HepG2 (cell line): ENCODE measurements around the gene DRAP1.

Source experiments
- CBFB ChIP-seq: sonication (generic); formaldehyde crosslinking; IDR thresholded peaks from 2 replicates; pipeline ENCODE4 v1.4.0; 2020; ENCODE audit warnings: missing genetic modification reagents
- EP300 ChIP-seq, 3 experiments: sonication (generic) in 1 of 3; formaldehyde crosslinking in 1 of 3; IDR thresholded peaks; 2 replicates each; pipeline versions ENCODE4 v1.5.1 to v1.6.1; 2011 to 2020; ENCODE audit warnings: low read depth in 2 of 3, low read length in 2 of 3, borderline replicate concordance in 1 of 3, improper control_type of control experiment in 1 of 3, mild to moderate bottlenecking in 1 of 3, missing genetic modification reagents in 1 of 3, moderate library complexity in 1 of 3
- POLR2A ChIP-seq, 2 experiments: IDR thresholded peaks; 2 replicates each; pipeline ENCODE4 v1.6.1; 2011; ENCODE audit warnings: low read depth in 2 of 2, low read length in 2 of 2, mild to moderate bottlenecking in 1 of 2, moderate library complexity in 1 of 2; ENCODE audit not compliant: insufficient read depth in 1 of 2
- ZNF274 ChIP-seq: sonication (generic); formaldehyde crosslinking; IDR thresholded peaks from 2 replicates; pipeline ENCODE4 v1.5.1; 2020; ENCODE audit warnings: mild to moderate bottlenecking, missing genetic modification reagents

GRCh38 chr11:65917077-65917433 is 2.2 kb upstream of the DRAP1 start:
- TF ChIP-seq EP300 (IDR thresholded peaks at IDR 0.05; ENCODE audit: low read depth in 2 of 2, low read length in 2 of 2) = no peak
- no peak for TF ChIP-seq EP300 (CRISPR knock-in tag; IDR thresholded peaks at IDR 0.05; ENCODE audit: borderline replicate concordance)
- no peak for TF ChIP-seq POLR2A (IDR thresholded peaks at IDR 0.05; ENCODE audit: insufficient read depth in 1 of 2, low read depth in 2 of 2, low read length in 2 of 2)
- TF ChIP-seq ZNF274 (CRISPR knock-in tag) = no peak
- TF ChIP-seq CBFB = no peak
